GM19240 (cell line): ENCODE measurements around the gene SORCS2.
"Not testable (repeated sequence)": the region's sequence is repeated elsewhere in the genome, so short reads cannot be mapped to it uniquely, and the experiment has no call there.

Experiments
- DNase-seq: peaks from one replicate; pipeline ENCODE4 v3.0.0; 2011; ENCODE audit warnings: low spot score; ENCODE audit not compliant: insufficient read length

Gene SORCS2

DNA sequence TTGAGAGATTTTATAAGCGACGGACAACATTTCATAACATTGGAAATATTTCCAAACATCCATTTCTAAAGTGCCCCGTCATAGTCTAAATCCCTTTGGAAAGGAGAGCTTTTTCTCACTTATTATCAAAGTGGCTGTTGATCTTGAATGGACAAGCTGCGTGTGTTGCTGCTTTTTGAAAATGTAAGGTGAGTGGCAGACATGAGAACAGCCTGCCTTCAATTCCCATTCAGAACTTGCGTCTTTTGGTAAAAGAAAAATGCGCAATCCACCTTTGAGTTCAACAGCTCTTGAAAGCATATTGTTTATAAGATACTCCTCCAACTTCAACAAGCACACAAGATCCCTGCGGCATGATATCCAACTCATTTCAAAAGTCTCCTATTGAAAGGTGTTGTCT lies 380.6 kb downstream of the SORCS2 start:
- no peak for DNase-seq

DNA sequence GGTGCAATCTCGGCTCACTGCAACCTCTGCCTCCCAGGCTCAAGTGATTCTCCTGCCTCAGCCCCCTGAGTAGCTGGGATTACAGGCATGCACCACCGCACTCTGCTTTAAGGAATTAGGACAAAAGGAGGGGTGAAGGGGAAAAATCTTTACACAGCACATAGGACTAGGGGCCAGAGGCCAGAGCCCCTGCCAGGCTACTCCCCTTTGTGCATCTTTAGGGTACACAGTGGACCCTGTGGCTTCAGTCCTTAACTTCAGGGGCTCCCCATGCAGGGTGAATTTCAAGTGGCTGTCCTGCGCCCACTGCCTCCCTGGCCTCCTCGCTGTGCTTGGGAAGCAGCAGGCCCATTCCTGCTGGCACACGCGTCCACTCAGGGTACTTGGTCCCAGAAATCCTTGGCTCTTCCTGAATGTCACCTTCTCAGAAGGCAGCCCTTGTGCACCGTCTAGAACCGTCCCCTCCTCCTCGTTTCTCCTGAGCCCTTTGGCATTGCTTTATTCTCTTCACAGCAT lies 381.3 kb downstream of the SORCS2 start:
- no peak for DNase-seq

DNA sequence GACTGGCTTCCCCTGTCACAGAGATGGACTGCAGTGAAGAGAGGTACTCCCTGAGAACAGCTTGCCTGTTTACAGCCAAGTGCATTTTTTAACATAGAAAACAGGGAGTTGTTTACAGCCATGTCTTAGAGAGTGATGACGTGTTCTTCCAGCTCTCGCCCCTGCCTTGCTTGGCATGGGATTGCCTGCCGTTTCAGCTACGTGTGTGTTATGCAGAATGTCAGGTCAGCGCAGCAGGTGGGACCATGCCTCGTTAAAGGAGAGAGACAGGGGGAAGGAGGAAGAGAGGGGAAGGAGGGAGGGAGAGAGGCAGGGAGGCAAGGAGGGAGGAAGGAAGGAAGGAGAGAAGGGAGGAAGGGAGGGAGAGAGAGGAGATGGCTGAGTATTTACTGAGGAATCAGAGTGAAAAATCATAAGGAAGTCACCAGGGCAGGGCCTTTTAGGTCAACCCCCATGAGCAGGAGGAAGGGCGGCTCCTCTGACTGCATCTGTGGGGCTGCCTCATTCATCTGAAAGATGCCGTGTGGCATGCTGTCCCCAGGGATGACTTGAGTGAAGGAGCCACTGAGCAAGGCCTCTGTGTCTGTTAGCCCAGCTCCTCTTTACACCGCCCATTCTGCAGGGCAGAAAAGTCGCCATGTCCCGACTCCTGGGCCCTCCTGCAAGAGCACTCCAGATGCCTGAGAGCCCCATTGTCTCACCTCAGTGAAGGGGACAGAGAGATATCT lies 382.1 kb downstream of the SORCS2 start:
- no peak for DNase-seq

DNA sequence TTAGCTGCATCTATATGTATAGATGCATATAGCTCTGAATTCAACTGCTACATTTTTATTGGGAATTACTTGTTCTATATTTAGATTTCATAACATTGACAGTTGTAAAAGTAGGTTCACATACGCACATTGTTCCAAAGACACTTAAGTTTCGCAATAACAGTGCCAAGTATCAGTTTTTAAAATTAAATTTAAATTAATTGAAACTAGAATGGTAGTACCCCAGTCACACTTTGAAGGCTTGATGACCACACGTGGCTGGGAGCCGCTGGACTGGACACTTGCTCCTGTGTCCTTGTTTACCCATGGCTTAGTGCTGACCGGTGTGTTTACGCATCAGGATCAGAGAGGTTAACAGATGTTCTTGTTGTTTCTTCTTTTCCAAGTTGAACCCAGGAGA lies 383.1 kb downstream of the SORCS2 start:
- DNase-seq = no peak

DNA sequence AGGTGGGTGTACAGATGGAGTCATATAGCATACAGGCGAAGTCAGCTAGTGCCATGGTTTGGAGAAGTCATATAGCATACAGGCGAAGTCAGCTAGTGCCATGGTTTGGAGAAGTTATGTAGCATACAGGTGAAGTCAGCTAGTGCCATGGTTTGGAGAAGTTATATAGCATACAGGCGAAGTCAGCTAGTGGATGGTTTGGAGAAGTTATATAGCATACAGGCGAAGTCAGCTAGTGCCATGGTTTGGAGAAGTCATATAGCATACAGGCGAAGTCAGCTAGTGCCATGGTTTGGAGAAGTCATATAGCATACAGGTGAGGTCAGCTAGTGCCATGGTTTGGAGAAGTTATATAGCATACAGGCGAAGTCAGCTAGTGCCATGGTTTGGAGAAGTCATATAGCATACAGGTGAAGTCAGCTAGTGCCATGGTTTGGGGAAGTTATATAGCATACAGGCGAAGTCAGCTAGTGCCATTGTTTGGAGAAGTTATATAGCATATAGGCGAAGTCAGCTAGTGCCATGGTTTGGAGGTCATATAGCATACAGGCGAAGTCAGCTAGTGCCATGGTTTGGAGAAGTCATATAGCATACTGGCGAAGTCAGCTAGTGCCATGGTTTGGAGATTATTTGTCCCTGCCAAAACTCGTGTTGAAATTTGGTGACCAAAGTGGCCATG lies 385.2 kb downstream of the SORCS2 start:
- not testable (repeated sequence) for DNase-seq

DNA sequence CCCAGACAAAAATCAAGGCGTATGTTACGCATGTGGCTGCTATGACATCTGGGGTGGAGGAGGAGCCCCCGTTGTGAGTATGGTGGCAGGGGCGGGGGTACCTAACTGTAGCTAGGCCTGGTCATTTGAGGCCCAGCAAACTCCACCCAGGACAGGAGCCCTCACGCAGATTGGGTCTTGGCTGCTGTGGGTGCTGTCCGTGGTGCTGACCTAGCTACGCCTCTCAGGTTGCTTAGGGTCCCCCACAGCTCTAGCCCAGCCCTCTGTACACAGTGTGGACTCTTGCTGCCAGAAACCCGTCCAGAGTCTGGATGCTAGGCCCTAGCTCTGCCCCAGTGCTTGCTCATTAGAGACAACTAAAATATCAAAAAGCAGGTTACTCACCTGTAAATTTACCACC lies 389.1 kb downstream of the SORCS2 start:
- DNase-seq = no peak

DNA sequence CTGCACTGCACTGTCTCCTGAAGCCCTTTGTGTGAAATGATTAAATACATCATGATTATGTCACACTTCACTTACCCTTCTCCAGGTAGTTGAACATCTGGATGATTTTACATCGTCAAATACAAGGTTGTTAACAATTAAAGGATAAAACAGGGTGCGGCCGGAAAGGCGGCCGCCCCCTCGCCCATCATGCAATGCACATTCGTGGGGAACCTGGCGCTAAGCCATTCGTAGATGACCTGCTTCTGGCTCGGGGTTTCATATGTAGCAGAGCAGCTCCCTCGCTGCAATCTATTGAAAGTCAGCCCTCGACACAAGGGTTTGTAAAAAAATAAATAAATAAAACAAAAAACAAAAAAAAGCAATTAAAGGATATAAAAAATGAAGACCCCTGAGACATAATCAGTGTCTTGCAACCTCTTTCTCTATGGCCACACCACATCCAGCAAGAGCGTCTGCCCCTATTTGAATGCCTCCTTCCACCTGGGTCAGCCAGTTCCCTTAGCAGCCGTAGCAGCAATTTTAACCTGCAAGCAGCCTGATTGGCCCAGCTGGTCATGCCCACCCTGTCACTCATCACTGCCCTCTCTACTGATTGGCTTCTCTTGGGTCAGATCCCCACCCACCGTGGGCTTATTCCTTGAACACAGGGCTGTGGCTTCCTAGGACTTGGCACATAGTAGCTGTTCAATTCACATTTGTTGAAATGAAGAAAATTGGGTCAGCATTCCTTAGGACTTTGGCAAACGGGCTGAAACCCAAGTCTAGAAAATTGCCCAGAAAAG lies 390.2 kb downstream of the SORCS2 start:
- DNase-seq = no peak

DNA sequence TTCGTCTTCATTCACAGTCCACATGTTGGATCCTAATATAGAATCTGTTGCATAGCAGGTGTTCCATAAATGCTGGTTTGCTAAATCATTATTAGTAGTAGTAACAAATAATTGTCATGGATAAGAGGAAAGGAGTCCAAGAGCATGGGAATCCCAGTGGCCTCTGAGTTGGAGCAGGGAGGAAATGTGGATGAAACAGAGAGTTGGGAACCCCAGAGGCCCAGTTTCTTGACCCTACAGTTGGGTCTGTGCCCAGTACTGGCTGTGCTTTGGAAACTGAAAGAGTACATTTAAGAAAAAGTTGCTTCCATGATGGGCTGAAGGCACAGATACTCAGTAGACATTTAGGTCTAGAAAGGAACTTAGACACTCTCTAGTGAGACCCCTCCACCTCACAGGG lies 391.8 kb downstream of the SORCS2 start:
- DNase-seq = no peak

DNA sequence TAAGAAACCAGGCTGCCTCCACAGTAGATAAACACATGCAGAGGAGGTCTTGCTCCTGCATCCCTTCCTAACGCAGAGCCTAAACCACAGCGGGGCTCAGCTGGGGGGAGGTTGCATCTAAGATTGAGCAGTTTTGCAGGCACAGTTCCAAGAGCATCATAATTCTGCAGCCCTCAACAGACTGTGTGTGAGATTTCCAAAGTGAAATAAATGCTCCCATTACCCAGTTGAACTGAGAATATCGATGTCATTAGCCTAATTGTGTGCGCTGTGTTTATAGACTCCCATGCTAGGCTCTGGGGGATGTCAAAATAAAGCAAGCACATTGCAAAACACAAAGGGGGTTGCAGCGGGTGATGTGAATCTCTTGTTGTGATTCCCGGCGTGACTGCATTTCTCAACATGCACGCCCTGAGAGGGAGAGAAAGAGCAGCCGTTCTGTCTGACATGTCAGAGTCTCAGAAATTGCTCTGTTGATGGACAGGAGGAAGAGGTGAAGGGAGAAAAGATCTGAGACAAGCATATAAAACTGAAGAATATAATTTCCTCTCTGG lies 392.3 kb downstream of the SORCS2 start:
- DNase-seq = no peak

DNA sequence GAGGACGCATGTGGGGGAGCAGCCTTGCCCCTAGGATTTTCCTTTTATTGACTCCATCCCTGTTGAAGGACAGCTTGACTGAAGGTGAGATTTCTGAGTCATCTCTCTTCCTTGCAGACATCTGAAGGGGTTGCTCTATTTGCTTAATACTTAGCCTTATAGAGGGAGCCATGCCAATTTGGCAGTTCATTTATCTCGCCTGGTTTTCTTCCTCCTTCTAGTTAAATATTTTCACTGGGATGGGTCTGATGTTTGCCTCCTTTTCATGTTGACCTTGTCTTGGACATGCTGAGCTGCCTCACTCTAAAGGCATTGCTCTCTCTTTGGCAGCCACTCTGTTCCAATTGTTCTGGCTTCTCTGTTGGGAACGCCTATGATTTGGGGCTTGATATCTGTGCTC lies 393.4 kb downstream of the SORCS2 start:
- DNase-seq = no peak

DNA sequence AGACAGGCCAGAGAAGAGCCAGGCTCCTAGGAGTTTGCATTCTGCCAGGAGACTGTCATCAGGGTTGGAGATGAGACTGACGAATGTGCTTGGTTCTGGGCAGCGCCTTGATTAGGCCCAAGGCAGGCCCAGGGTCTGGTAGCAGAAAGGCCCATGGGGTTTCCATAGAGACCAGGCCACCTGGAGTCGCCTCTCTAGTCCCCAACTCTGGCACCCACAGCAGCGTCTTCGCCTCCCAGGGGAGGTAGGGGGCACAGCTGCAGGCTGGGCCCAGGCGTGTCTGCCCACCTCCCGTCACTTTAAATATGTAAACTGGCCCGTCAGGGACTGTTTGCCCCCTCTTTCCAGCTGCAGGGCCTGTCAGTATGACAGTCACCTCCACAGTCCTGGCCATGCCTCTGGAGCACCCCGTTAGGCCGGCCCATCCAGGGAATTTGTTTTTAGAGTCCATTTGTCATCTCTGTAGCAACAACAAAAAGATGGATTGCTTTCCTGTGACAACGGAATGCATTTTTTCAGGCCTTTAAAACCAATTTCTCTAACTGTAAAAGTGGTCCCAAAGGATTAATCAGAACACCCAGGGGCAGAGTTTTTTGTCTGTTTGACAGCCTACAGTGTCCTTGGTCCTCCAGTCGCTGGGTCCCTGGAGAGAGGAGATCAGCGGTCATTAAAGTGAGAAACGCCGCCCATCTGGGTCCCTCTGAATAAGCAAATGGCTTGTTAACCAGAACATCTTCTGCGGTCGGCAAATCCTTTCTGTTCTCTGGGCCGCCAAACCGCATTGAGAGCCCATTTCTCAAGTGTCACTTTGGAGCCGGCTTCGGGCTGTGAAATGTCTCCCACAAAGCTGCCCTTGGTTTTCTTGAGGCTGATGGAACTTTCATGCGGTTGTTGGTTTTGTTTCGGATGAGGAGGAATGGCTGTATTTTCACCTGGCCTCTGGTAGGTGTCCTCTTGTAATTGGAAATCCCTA lies 395.4 kb downstream of the SORCS2 start:
- no peak for DNase-seq

DNA sequence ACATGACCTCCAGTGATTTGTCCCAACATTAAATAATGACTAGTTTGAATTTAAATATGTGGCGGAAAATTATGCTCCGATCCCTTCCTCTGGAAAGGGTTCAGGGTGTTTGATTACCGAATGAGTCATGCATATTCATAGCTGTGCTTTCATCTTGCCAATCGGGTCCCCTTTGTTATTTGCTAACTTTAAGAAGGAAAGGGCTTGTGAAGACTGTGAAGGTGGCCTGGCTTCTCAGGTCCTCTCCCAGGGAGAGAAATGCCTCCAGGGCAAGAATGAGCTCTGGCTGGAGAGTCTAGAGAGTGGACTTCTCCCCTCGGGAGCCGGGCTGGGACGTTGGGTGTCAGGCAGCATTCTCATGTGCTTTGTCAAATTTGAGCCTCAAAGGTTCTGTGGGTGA lies 397.9 kb downstream of the SORCS2 start:
- DNase-seq = no peak

DNA sequence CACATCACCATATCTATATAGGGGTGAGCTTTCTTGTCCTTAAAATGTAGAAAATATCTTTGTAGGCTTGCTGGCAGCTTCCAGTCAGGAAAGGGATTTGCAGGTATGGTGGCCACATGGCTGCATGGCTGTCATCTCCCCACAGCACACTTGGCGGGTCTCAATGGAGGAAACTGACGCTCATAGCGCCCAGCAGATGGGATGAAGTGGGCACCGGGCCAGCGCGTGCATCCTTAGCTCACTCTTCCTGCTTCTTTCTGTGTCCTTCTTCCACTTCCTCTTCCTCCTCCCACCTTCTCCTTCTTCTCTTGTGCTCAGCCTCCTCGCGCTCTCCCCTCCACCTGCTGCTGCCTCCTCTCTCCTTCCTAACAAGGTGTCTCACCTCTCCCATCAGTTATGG lies 398.6 kb downstream of the SORCS2 start:
- DNase-seq = no peak

DNA sequence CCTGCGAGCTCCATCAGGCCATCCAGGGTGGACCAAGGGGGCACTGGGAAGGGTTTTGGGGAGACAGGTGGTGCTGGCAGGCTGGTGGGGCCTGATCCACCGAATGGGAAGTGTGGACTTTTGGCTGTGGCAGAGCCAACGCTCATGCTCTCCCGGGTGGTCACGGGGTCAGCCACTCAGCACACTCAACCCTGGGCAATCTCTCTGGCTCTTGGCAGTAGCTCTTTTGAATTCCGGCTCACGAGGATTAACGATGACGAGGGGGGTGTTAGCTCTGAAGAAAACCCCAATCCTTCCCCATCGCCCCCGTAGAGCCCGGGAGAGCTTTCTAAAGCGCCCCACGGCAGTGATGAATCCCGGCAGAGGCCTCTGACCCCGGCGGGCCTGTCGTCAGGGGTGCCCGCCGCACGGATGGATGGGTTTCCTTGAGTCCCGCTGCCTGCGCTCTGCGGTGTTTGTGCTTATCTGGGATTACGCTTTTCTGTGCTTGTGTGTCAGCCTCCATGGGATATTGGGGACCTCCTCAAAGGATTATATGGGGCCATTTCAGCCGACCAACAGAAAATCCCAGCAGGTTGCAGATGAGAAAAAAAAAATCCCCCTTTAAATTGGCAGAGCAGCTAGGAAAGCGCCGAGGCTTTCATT lies 399.2 kb downstream of the SORCS2 start:
- no peak for DNase-seq

DNA sequence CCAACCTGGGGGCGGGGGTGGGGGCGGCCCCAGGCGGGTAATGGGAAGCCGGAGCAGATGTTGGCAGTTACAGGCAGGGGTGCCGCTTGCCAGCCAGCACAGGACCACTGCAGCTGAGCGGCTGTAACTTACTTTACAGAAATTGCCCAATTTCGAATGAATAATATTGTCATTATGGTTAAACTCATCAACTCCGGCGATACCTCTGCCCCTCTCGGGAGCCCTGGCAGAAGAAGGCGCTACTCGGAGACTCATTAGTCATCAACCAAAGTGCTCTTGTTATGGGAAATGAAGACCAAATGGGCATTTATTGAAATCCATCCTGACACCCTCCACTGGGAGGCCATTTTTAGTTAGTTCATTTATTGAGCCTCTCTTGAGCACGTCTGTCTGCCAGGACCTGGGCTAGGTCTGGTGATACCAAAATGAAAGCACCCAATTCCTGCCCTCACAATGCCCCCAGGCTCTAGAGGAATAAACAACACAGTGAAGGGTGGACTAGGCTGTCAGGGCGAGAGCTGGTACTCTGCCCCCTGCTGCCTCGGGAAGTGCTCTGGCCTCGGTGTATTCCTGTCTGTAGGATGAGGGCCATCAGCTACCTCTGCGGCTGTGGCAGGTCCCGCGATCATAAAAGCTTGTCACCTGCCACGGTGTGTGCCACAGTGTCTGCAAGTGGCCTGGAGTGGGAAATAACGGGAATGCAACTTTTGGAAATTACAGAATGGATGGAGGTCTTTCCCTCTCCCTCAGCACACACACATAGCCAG lies 401.5 kb downstream of the SORCS2 start:
- no peak for DNase-seq

DNA sequence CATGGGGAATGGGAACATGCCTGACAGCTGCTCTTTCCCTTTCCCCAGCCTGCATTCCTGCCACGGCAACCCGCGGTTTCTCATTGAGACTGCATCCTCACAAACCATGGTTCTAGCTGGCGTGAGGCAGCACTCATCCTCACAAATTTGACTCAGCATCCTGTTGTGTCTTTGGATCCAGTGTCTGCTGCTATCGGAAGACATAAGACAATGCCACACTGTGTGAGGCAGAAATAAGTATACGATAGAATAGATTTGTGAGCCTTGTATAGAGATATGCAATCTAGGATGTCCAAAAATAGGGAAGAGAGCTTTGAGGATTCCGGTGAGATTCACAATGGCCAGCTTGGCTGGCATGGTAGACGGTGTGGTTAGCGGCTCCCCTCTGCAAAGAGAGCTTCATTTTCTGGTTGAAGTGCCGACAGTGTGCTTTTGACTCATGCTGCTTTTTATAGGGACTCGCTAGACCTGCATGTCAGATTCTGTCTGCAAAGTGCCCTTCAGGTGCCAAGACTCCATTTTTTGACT lies 403.7 kb downstream of the SORCS2 start:
- DNase-seq = no peak

DNA sequence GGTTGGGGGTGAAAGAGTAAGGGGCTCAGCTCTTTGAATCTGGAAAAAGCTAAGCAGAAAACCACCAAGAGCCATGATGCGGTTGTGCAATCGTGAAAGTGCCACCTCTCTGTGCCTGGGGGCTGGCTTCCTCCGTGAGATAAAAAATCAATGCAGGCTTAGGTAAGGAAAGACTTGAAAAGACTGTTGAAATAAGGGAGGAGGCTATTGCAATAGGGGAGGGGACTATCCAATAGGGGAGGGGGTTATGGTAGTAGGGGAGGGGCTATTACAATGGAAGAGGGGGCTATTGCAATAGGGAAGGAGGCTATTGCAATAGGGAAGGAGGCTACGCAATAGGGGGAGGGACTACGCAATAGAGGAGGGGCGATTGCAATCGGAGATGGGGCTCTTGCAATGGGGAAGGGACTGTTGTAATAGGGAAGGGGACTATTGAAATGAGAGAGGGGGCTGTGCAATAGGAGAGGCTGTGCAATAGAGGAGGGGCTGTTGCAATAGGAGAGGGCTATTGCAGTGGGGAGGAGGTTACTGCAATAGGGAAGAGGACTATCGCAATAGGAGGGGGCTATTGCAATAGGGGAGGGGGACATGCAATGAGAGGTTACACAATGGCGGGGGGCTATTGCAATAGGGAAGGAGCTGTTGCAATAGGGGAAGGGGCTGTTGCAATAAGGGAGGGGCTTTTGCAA lies 404.7 kb downstream of the SORCS2 start:
- DNase-seq = no peak

DNA sequence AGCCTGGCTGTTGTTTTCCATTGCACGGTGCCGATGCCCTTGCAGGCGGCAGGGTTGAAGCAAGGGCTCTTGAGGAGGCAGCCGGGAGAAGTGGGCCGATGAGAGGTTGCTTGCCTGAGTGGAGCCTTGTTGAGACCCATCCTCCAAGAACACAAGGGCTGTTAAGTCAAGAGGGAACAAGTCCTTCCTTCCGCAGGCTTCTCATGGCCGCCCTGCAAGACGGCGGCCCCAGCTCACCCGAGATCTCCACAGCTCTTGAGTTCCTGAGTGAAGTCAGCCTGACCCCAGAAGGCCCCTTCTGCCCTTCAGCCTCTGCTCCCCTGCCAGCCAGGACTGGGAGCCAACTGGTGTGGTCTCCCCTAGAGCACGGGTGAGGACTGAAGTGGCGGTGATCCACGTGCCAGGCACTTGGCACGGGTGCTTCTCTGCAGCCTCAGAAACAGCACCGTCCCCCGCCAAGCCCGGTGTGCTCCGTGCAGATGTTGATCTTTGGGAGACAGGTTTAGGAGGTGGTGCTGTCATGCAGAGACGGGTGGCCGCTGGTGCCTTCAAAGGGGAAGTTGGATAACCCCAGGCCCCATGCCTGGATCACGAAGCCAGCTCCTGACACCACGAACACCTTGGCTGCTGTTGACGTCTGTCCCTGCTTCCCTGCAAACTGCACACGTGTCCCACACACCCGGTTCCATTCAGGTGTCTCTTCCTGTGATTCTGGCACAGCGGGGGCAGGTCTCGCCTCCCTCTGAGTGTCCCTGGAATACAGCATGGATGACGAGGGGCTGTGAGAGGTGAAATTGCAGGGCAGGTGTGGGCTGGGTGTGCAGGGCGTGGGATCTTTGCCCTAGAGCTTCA lies 406.8 kb downstream of the SORCS2 start:
- no peak for DNase-seq
